Activated CD8-positive, alpha-beta memory T cell treated with anti-CD3 and anti-CD28 coated beads, Interleukin-2, amount 50 U/mL, for 1 hour (primary cell): ENCODE data around the gene DELE1.
"Not testable (repeated sequence)": the region's sequence is repeated elsewhere in the genome, so short reads cannot be mapped to it uniquely, and the experiment has no call there.

Experiments
- DNase-seq: peaks from one replicate; pipeline ENCODE4 v3.0.0-alpha.2; 2020; ENCODE audit errors: extremely low read depth

Gene DELE1

GRCh38 chr5:141922827-141923447 is 734 bp upstream of the DELE1 start:
- not testable (repeated sequence) for DNase-seq

GRCh38 chr5:141926434-141926833 is 2.8 kb downstream of the DELE1 start:
- DNase-seq = no peak

GRCh38 chr5:141928051-141928450 is 4.4 kb downstream of the DELE1 start:
- DNase-seq = no peak

- no peak for DNase-seq
Measured at GRCh38 chr5:141929398-141930058, 5.9 kb downstream of the DELE1 start.

DNA sequence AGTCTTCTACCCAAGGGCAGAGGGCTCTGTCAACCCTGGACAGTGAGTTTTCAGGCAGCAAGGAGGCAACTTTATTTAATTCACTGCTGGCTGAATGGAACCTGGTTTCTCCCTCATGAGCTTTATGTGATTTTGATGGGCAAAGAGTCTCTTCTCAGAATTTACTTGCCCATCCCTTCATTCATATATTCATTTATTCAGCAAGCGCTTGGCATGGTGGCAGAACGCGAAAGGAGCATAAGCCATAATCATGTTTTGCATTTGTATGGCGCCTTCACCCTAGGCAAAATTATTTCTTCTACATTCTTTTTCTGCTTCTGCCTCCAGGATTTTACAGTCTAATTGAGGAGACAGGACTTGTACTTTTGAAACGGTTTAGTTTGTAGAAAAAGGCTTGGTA is 8.0 kb downstream of the DELE1 start:
- no peak for DNase-seq

- no peak for DNase-seq
Measured at GRCh38 chr5:141933151-141933550, 9.5 kb downstream of the DELE1 start.

GRCh38 chr5:141934099-141934844 is 10.6 kb downstream of the DELE1 start:
- DNase-seq = no peak

DNA sequence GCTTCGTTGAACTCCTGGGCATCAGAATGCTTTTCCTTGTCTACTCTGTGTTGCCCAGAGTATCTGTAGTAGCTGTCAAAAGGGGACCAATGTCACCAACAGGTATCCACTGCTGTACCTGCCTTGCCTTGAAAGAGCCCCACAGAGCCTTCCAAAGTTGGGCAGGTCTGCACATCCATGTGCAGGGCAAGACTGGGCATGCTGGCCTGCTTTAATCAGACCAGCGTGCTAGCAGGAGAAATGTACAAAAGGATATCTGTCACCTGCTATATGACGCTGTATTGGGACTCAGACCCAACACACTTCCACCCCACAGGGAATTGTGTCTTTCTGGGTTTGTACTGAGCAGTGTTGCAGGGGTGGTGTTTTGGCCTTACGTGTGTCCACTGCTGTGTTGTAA is 11.9 kb downstream of the DELE1 start:
- no peak for DNase-seq

GRCh38 chr5:141940695-141941271 is 17.1 kb downstream of the DELE1 start:
- DNase-seq = no peak

- no peak for DNase-seq
Measured at GRCh38 chr5:141941307-141941706, 17.6 kb downstream of the DELE1 start.

GRCh38 chr5:141941779-141942178 is 18.1 kb downstream of the DELE1 start:
- DNase-seq = no peak

GRCh38 chr5:141942185-141942857 is 18.6 kb downstream of the DELE1 start:
- DNase-seq = no peak

GRCh38 chr5:141944076-141944475 is 20.4 kb downstream of the DELE1 start:
- no peak for DNase-seq

- DNase-seq = no peak
Measured at GRCh38 chr5:141945511-141946051, 21.9 kb downstream of the DELE1 start.

- no peak for DNase-seq
Measured at GRCh38 chr5:141947316-141947715, 23.6 kb downstream of the DELE1 start.

DNA sequence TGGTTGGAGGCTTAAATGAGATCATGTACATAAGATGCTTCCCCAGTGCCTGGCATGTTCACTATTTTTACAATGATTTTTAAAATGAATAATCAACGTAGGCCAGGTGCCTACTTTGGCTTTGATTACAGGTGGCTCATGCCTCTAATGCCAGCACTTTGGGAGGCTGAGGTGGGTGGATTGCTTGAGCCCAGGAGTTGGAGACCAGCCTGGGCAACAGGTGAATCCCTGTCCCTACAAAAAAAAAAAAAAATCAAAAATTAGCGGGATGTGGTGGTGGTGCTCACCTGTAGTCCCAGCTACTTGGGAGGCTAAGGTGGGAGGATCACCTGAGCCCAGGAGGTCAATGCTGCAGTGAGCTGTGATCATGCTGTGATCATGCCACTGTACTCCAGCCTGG is 25.1 kb downstream of the DELE1 start:
- DNase-seq = no peak

- DNase-seq = no peak
Measured at GRCh38 chr5:141949511-141949910, 25.8 kb downstream of the DELE1 start.

DNA sequence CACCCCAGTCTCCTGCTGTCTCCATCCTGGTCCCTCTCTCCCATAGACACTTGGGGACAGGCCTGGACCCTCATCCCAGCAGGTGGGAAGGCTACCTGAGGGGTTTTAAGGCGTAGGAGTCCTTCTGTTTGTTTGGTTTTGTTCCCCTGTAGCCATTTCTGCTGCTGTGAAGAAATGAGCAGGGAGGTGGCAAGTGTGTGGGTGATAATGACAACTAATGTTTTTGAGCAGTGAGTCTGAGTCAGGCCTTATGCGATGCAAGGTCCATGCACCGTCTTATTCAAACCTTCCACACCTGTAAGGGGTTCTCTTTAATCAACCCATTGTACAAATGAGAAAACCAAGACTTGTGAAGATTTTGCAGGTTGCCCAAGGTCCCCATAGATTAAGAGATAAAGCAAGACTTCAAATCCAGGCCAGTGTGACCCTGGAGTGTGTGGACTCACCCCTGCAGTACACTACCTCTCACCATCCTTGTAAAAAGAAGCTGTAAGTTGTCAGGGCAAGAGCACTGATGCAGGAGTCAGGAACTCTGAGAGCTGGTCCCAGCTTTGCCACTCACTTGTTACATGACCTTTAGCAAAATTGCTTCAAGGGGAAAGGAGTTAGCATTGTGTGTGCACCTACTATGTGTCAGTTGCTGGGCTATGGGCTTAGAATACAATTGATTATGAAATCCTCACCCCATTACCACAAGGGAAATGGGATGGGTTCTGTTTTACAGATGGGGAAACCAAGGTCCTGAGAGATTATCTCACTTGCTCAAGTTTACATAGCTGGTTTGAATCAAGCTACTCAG is 26.7 kb downstream of the DELE1 start:
- no peak for DNase-seq

- DNase-seq = peak; percentile 14
Measured at GRCh38 chr5:141951332-141951781, 27.7 kb downstream of the DELE1 start.

- DNase-seq = no peak
Measured at GRCh38 chr5:141952020-141952419, 28.3 kb downstream of the DELE1 start.

DNA sequence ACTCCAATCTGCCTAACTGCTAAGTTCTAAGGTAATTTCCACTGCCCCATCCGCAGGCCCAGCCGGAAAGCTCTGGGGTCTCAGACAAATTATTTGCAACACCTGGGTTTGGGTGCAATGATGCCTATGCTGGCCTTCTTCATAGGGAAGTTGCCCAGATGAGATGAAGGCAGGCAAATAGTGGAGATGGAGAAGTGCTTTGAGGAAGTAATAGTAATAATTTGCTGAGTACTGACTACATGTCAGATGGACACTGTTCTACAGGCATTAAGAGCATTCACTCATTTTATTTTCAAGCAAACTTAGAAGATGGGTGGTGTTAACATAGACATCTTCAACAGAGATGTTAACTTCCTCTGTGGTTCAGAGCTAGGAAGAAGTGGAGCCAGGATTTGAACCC is 30.5 kb downstream of the DELE1 start:
- no peak for DNase-seq
